HL-60 (cell line): ENCODE results near the gene ASTN2.

Source experiments
- GABPA ChIP-seq: IDR thresholded peaks from 2 replicates; pipeline ENCODE4 v1.6.1; 2012; ENCODE audit warnings: low read depth
- POLR2AphosphoS5 ChIP-seq: IDR thresholded peaks from 2 replicates; pipeline ENCODE4 v1.6.1; 2012; ENCODE audit warnings: low read depth
- SPI1 ChIP-seq: IDR thresholded peaks from 2 replicates; pipeline ENCODE4 v1.6.1; 2012; ENCODE audit warnings: low read depth, mild to moderate bottlenecking, borderline replicate concordance
- TF ChIP-seq, protein P1 (sequence below): IDR thresholded peaks from one replicate; pipeline ENCODE4 v1.5.1; 2011; ENCODE audit warnings: low read length, control low read depth, inconsistent platforms; ENCODE audit not compliant: insufficient read depth
- TF ChIP-seq, protein P2 (sequence below): IDR thresholded peaks from 2 replicates; pipeline ENCODE4 v1.6.1; 2012; ENCODE audit warnings: low read depth; ENCODE audit not compliant: insufficient replicate concordance

DNA sequence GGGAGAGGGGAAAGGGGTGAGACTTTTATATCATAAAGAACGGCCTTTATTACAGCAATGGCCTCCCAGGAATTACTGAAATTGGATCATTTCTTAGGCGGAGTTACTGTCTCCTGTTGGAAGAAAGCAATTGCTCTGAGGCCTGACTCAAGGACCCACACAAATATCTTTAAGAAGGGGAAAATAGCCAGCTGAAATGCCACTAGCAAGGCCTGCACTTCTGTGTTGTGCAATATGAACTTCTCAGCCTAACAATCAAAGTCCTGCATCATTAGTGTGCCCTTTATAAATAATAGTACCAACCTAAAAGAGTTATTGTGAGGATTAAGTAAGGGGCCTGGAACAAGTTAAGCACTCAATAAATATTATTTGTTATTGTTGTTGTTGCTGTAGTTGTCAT, 757.9 kb downstream of the ASTN2 start:
- TF ChIP-seq, protein P1, sequence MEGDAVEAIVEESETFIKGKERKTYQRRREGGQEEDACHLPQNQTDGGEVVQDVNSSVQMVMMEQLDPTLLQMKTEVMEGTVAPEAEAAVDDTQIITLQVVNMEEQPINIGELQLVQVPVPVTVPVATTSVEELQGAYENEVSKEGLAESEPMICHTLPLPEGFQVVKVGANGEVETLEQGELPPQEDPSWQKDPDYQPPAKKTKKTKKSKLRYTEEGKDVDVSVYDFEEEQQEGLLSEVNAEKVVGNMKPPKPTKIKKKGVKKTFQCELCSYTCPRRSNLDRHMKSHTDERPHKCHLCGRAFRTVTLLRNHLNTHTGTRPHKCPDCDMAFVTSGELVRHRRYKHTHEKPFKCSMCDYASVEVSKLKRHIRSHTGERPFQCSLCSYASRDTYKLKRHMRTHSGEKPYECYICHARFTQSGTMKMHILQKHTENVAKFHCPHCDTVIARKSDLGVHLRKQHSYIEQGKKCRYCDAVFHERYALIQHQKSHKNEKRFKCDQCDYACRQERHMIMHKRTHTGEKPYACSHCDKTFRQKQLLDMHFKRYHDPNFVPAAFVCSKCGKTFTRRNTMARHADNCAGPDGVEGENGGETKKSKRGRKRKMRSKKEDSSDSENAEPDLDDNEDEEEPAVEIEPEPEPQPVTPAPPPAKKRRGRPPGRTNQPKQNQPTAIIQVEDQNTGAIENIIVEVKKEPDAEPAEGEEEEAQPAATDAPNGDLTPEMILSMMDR = no peak
- TF ChIP-seq POLR2AphosphoS5 (no peak), GABPA (no peak), SPI1 (no peak)
- TF ChIP-seq, protein P2, sequence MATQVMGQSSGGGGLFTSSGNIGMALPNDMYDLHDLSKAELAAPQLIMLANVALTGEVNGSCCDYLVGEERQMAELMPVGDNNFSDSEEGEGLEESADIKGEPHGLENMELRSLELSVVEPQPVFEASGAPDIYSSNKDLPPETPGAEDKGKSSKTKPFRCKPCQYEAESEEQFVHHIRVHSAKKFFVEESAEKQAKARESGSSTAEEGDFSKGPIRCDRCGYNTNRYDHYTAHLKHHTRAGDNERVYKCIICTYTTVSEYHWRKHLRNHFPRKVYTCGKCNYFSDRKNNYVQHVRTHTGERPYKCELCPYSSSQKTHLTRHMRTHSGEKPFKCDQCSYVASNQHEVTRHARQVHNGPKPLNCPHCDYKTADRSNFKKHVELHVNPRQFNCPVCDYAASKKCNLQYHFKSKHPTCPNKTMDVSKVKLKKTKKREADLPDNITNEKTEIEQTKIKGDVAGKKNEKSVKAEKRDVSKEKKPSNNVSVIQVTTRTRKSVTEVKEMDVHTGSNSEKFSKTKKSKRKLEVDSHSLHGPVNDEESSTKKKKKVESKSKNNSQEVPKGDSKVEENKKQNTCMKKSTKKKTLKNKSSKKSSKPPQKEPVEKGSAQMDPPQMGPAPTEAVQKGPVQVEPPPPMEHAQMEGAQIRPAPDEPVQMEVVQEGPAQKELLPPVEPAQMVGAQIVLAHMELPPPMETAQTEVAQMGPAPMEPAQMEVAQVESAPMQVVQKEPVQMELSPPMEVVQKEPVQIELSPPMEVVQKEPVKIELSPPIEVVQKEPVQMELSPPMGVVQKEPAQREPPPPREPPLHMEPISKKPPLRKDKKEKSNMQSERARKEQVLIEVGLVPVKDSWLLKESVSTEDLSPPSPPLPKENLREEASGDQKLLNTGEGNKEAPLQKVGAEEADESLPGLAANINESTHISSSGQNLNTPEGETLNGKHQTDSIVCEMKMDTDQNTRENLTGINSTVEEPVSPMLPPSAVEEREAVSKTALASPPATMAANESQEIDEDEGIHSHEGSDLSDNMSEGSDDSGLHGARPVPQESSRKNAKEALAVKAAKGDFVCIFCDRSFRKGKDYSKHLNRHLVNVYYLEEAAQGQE = no peak
